Neural progenitor cell (in vitro differentiated cells): Measurements from ENCODE around the gene JAK3.

ENCODE experiments used
- EZH2 ChIP-seq: fragments of 200-600 bp; sonication (generic); IDR thresholded peaks from 2 replicates; pipeline ENCODE4 v1.6.1; 2017; ENCODE audit warnings: antibody characterized with exemption, mild to moderate bottlenecking, moderate library complexity
- EZH2phosphoT487 ChIP-seq: fragments of 200-600 bp; sonication (generic); IDR thresholded peaks from 2 replicates; pipeline ENCODE4 v1.6.1; 2017; ENCODE audit warnings: antibody characterized with exemption
- TF ChIP-seq, protein P1 (sequence below): fragments of 200-600 bp; sonication (generic); IDR thresholded peaks from 2 replicates; pipeline ENCODE4 v1.5.1; 2017; ENCODE audit warnings: antibody characterized with exemption, mild to moderate bottlenecking

DNA sequence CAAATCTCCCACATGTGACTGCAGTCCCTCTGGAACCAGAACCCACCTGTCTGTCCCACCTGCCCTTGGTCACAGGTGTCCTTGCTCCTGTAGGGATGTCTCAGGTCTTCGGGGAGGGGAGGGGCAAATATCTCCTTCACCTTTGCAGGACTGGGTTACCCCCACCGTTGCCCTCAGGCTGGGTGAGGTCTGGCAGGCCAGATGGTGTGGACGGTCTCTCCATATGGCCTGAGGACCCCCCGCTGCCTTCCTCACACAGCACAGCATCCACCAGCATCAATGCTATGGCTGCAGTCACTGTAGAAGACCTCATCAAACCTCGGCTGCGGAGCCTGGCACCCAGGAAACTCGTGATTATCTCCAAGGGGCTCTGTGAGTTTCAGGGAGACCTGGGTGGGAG lies 33.9 kb upstream of the JAK3 start:
- TF ChIP-seq, protein P1, sequence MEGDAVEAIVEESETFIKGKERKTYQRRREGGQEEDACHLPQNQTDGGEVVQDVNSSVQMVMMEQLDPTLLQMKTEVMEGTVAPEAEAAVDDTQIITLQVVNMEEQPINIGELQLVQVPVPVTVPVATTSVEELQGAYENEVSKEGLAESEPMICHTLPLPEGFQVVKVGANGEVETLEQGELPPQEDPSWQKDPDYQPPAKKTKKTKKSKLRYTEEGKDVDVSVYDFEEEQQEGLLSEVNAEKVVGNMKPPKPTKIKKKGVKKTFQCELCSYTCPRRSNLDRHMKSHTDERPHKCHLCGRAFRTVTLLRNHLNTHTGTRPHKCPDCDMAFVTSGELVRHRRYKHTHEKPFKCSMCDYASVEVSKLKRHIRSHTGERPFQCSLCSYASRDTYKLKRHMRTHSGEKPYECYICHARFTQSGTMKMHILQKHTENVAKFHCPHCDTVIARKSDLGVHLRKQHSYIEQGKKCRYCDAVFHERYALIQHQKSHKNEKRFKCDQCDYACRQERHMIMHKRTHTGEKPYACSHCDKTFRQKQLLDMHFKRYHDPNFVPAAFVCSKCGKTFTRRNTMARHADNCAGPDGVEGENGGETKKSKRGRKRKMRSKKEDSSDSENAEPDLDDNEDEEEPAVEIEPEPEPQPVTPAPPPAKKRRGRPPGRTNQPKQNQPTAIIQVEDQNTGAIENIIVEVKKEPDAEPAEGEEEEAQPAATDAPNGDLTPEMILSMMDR: no peak
- TF ChIP-seq EZH2: no peak
- TF ChIP-seq EZH2phosphoT487: no peak
